Fibroblast of lung (primary cell): ENCODE results near the gene DDR1. TPM values are rescaled to one million over a fixed set of nuclear protein-coding genes. Genes with fewer than 3 reads are reported as not detected.

Source experiments
- DNase-seq, 2 donors: peaks; one replicate each; pipeline versions ENCODE4 v3.0.0 to v3.0.0-alpha.2; 2010; ENCODE audit warnings: low read depth in 2 of 2
- H2AFZ ChIP-seq: 2 replicates; pipeline ENCODE4 v1.5.1; 2012; ENCODE audit warnings: low read length, control low read depth, inconsistent platforms
- H3K27ac ChIP-seq: 2 replicates; pipeline ENCODE4 v1.5.1; 2011; ENCODE audit warnings: low read length, control low read depth; ENCODE audit not compliant: insufficient read depth
- H3K27me3 ChIP-seq: 2 replicates; pipeline ENCODE4 v1.5.1; 2011; ENCODE audit warnings: mild to moderate bottlenecking, low read length; ENCODE audit not compliant: control insufficient read depth, insufficient read depth
- H3K36me3 ChIP-seq: 2 replicates; pipeline ENCODE4 v1.5.1; 2011; ENCODE audit warnings: low read length; ENCODE audit not compliant: control insufficient read depth, insufficient read depth
- H3K4me1 ChIP-seq: 2 replicates; pipeline ENCODE4 v1.5.1; 2011; ENCODE audit warnings: low read length; ENCODE audit not compliant: control insufficient read depth, insufficient read depth; ENCODE audit errors: extremely low read depth
- H3K4me2 ChIP-seq: 2 replicates; pipeline ENCODE4 v1.5.1; 2011; ENCODE audit warnings: low read length, control low read depth; ENCODE audit not compliant: insufficient read depth; ENCODE audit errors: extremely low read depth
- H3K4me3 ChIP-seq, 4 experiments: fragments of 200-600 bp in 1 of 4; sonication (generic) in 1 of 4; replicated peaks in 1 of 4; 2 replicates each; pipeline ENCODE4 v1.5.1; 2011 to 2016; ENCODE audit warnings: low read length in 4 of 4, low read depth in 3 of 4, mild to moderate bottlenecking in 3 of 4, control low read depth in 2 of 4, inconsistent platforms in 1 of 4, mixed read lengths in 1 of 4; ENCODE audit not compliant: insufficient read depth in 1 of 4; ENCODE audit errors: control extremely low read depth in 1 of 4
- H3K79me2 ChIP-seq: 2 replicates; pipeline ENCODE4 v1.5.1; 2012; ENCODE audit warnings: mild to moderate bottlenecking, low read length, inconsistent platforms; ENCODE audit not compliant: control insufficient read depth, insufficient read depth
- H3K9ac ChIP-seq: 2 replicates; pipeline ENCODE4 v1.5.1; 2011; ENCODE audit warnings: mild to moderate bottlenecking, low read length, control low read depth; ENCODE audit not compliant: insufficient read depth
- H3K9me3 ChIP-seq: 2 replicates; pipeline ENCODE4 v1.5.1; 2012; ENCODE audit warnings: low read depth, low read length; ENCODE audit not compliant: control insufficient read depth, insufficient read depth
- H4K20me1 ChIP-seq: 2 replicates; pipeline ENCODE4 v1.5.1; 2011; ENCODE audit warnings: low read length; ENCODE audit not compliant: control insufficient read depth, insufficient read depth; ENCODE audit errors: extremely low read depth
- EZH2 ChIP-seq: IDR thresholded peaks from 2 replicates; pipeline ENCODE4 v1.5.1; 2012; ENCODE audit warnings: low read length, control low read depth, mild to moderate bottlenecking; ENCODE audit errors: missing control alignments
- polyA plus RNA-seq, 2 donors: library from polyadenylated mRNA; depleted of rRNA in 1 of 2; stranded (reverse) in 1 of 2; unstranded in 1 of 2; fragments of >200 nt; gene quantifications; 2 replicates each; pipeline ENCODE4 v1.2.1, GENCODE V29; 2011 to 2012; ENCODE audit warnings: missing spikeins in 1 of 2
- total RNA-seq: library from RNA; depleted of rRNA; stranded (reverse); fragments of >200 nt; gene quantifications from 2 replicates; pipeline ENCODE4 v1.2.1, GENCODE V29; 2014
- TF ChIP-seq, protein P1 (sequence below), 2 donors: IDR thresholded peaks in 1 of 2; conservative IDR thresholded peaks in 1 of 2; 1 replicate in 1 of 2; 2 replicates in 1 of 2; pipeline ENCODE4 v1.5.1; 2011 to 2012; ENCODE audit warnings: low read length in 2 of 2, control low read depth in 1 of 2, inconsistent platforms in 1 of 2, low read depth in 1 of 2, mild to moderate bottlenecking in 1 of 2

The DDR1 gene
- total and polyA plus RNA-seq, 2 donors (not counting 1 experiment from before 2014, with no cell fraction given): 10.9 to 17.5 TPM

DNA sequence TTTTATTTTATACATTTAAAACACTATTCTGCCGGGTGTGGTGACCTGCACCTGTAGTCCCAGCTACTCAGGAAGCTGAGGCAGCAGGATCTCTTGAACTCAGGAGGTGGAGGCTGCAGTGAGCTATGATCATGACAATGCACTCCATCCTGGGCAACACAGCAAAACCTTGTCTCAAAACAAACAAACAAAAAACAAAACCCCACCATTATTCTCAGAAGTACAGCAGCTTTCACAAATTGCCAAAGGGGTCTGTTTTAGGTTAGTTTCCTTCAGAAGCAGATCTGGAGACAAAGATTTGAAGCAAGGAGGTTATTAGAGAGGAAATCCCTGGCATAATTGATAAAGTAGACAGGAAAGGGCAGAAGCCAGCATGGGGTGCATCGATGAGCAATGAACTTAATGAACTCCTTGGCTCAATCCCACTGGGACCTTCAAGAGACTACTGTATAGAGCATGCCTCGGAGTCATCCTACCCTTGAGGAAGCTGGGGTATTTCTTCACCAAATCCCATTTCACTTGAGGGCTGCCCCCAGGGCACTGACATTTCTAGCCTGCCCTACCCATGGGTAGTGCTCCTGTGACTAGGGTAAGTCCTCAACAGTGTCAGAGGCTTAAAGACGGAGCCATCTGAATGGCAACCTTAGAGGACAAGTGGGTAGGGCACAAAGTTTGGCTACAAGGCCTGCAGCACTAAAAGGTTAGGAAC lies 43.2 kb upstream of the DDR1 start:
- Histone ChIP-seq H3K9ac (no peak overlapping the region), H3K4me3 (no peak overlapping the region), H3K4me2 (no peak overlapping the region), H4K20me1 (no peaks in the 10 kb centered on the region), H3K9me3 (no peaks in the 10 kb centered on the region), H2AFZ (no peak overlapping the region), H3K27ac (no peak overlapping the region), H3K4me1 (no peaks in the 10 kb centered on the region), H3K27me3 (no peaks in the 10 kb centered on the region), H3K36me3 (no peaks in the 10 kb centered on the region), H3K79me2 (no peaks in the 10 kb centered on the region)
- DNase-seq: no peak
- TF ChIP-seq, protein P1, sequence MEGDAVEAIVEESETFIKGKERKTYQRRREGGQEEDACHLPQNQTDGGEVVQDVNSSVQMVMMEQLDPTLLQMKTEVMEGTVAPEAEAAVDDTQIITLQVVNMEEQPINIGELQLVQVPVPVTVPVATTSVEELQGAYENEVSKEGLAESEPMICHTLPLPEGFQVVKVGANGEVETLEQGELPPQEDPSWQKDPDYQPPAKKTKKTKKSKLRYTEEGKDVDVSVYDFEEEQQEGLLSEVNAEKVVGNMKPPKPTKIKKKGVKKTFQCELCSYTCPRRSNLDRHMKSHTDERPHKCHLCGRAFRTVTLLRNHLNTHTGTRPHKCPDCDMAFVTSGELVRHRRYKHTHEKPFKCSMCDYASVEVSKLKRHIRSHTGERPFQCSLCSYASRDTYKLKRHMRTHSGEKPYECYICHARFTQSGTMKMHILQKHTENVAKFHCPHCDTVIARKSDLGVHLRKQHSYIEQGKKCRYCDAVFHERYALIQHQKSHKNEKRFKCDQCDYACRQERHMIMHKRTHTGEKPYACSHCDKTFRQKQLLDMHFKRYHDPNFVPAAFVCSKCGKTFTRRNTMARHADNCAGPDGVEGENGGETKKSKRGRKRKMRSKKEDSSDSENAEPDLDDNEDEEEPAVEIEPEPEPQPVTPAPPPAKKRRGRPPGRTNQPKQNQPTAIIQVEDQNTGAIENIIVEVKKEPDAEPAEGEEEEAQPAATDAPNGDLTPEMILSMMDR (conservative IDR thresholded peaks at IDR 0.05 in 1 of 2, IDR thresholded peaks at IDR 0.05 in 1 of 2; ENCODE audit: low read depth in 1 of 2, low read length in 2 of 2): no peak
- no peak for TF ChIP-seq EZH2

DNA sequence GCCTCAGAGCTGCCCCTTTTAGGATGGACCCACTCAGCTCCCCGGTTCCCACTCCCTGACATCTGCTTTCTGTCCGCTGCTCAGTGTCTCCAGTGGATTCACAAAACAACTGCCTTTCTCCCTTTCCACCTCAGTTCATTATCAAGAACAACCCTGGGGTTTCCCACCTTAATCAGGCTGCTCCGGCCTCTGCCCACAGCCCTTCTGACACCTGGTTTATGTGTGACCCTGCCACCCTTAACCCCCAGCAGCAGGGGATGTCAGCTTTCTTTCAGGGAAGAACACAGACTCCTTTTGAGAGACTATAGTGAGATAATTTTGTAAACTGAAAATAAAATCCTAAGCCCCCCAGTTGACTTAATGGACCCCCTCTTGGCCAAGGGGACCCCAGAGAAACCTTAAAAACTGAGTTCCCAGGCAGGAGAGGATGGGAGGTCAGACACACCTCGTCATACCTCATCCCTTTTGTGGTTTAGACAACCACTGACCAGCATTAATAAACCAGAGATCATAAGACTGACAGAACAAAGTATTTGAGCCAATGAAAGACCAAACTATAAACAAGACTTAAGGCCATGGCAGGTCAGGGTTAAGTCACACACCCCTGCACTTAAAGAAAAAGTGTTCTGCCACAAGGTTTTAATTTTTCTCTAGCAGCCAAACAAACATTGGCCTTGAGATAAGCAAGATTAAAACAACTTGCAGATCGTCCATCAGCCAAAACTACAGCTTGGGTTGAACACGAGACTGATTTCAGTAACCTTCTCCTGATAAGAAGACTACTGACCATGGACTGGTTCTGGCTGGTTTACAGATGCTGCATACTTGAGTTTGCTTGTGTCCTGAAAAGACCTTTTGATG lies 42.4 kb upstream of the DDR1 start:
- H3K27me3 ChIP-seq: no peaks in the 10 kb centered on the region
- H3K36me3 ChIP-seq: no peaks in the 10 kb centered on the region
- H3K4me2 ChIP-seq: no peak overlapping the region
- H3K9me3 ChIP-seq: no peaks in the 10 kb centered on the region
- H3K79me2 ChIP-seq: no peaks in the 10 kb centered on the region
- H4K20me1 ChIP-seq: no peaks in the 10 kb centered on the region
- no peaks in the 10 kb centered on the region for H3K4me1 ChIP-seq
- H3K4me3 ChIP-seq: no peak overlapping the region
- TF ChIP-seq, protein P1 (conservative IDR thresholded peaks at IDR 0.05 in 1 of 2, IDR thresholded peaks at IDR 0.05 in 1 of 2; ENCODE audit: low read depth in 1 of 2, low read length in 2 of 2): no peak
- no peak for TF ChIP-seq EZH2
- H2AFZ ChIP-seq: no peak overlapping the region
- DNase-seq: peak; percentile 54 to 87
- H3K9ac ChIP-seq: no peak overlapping the region
- H3K27ac ChIP-seq: no peak overlapping the region

DNA sequence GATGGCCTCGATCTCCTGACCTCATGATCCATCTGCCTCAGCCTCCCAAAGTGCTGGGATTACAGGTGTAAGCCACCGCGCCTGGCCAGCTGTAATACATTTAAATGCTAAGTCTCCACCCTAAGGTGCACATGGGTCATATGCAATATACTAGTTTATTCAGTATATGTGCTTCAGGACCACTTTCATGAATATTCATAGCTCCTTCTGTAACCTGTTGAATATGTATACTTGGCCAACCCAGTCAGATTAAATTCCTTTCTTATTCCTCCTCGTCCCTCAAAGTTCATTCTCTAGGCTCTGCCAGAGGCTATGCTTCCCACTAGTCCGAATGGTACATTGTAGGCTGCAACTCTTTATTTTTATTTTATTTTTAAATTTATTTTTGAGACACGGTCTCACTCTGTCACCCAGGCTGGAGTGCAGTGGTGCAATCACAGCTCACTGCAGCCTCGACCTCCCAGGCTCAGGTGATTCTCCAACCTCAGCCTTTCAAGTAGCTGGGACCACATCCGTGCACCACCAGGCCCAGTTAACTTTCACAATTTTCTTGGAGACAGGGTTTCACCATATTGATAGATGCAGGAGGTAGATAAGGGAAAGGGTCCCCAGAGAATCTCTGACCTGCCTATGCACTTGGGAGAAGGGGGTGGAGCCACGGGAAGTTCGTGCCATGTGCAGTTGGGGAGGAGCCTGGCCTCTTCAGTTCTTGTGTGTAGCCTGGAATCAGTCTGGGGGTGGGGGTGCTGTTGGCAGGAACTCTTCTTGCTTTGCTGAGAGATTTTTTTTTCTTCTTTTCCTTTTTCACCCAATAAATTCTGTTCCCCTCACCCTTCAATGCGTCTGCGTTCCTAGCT lies 41.3 kb upstream of the DDR1 start:
- no peak overlapping the region for H3K9ac ChIP-seq
- no peaks in the 10 kb centered on the region for H3K27me3 ChIP-seq
- no peaks in the 10 kb centered on the region for H3K79me2 ChIP-seq
- no peaks in the 10 kb centered on the region for H3K9me3 ChIP-seq
- H2AFZ ChIP-seq: no peak overlapping the region
- H3K4me3 ChIP-seq: no peak overlapping the region
- H4K20me1 ChIP-seq: no peaks in the 10 kb centered on the region
- H3K36me3 ChIP-seq: no peaks in the 10 kb centered on the region
- H3K4me1 ChIP-seq: no peaks in the 10 kb centered on the region
- H3K4me2 ChIP-seq: no peak overlapping the region
- TF ChIP-seq, protein P1 (conservative IDR thresholded peaks at IDR 0.05 in 1 of 2, IDR thresholded peaks at IDR 0.05 in 1 of 2; ENCODE audit: low read depth in 1 of 2, low read length in 2 of 2): no peak
- no peak for TF ChIP-seq EZH2
- no peak overlapping the region for H3K27ac ChIP-seq
- peak in 1 of 2 donors; percentile 38 for DNase-seq
